ENCODE results near the gene PLEKHA7. TPM values are rescaled to one million over a fixed set of nuclear protein-coding genes. Genes with fewer than 3 reads are reported as not detected.
"Not testable (repeated sequence)": the region's sequence is repeated elsewhere in the genome, so short reads cannot be mapped to it uniquely, and the experiment has no call there.

The PLEKHA7 gene
- total RNA-seq, 1 experiment from 2014 or later = 13.0 TPM

- TF ChIP-seq, protein P1, sequence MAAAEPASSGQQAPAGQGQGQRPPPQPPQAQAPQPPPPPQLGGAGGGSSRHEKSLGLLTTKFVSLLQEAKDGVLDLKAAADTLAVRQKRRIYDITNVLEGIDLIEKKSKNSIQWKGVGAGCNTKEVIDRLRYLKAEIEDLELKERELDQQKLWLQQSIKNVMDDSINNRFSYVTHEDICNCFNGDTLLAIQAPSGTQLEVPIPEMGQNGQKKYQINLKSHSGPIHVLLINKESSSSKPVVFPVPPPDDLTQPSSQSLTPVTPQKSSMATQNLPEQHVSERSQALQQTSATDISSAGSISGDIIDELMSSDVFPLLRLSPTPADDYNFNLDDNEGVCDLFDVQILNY (CRISPR knock-in tag; IDR thresholded peaks at IDR 0.05) = no peak
- TF ChIP-seq TEAD4 (CRISPR knock-in tag; IDR thresholded peaks at IDR 0.05) = no peak
These were observed 142.8 kb downstream of the PLEKHA7 start (continued) for GRCh38 chr11:16871368-16871767.

GRCh38 chr11:16867097-16867496 lies 147.1 kb downstream of the PLEKHA7 start:
- Mint-ChIP-seq H3K27me3 (ENCODE audit: low read depth) (no peaks in the 10 kb centered on the region), H3K9me3 (peaks cover 7% of the 10 kb centered on the region), H3K4me1 (no peaks in the 10 kb centered on the region), H3K27ac (no peak overlapping the region), H3K36me3 (peaks cover 3% of the 10 kb centered on the region; the same call in 1 of the 2 replicates), H3K4me3 (no peak overlapping the region)
- ATAC-seq (no peak), DNase-seq (ENCODE audit: low spot score) (no peak)
- ChIA-PET POLR2A (no interaction called here), CTCF (no interaction called here)
- TF ChIP-seq, protein P2, sequence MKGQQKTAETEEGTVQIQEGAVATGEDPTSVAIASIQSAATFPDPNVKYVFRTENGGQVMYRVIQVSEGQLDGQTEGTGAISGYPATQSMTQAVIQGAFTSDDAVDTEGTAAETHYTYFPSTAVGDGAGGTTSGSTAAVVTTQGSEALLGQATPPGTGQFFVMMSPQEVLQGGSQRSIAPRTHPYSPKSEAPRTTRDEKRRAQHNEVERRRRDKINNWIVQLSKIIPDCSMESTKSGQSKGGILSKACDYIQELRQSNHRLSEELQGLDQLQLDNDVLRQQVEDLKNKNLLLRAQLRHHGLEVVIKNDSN (CRISPR knock-in tag; IDR thresholded peaks at IDR 0.05) = no peak
- no peak for TF ChIP-seq RELA (CRISPR knock-in tag; IDR thresholded peaks at IDR 0.05; ENCODE audit: borderline replicate concordance)
- TF ChIP-seq, protein P3, sequence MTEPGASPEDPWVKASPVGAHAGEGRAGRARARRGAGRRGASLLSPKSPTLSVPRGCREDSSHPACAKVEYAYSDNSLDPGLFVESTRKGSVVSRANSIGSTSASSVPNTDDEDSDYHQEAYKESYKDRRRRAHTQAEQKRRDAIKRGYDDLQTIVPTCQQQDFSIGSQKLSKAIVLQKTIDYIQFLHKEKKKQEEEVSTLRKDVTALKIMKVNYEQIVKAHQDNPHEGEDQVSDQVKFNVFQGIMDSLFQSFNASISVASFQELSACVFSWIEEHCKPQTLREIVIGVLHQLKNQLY (CRISPR knock-in tag; IDR thresholded peaks at IDR 0.05) = no peak
- TF ChIP-seq SMAD4 (CRISPR knock-in tag; IDR thresholded peaks at IDR 0.05) = no peak
- TF ChIP-seq, protein P4, sequence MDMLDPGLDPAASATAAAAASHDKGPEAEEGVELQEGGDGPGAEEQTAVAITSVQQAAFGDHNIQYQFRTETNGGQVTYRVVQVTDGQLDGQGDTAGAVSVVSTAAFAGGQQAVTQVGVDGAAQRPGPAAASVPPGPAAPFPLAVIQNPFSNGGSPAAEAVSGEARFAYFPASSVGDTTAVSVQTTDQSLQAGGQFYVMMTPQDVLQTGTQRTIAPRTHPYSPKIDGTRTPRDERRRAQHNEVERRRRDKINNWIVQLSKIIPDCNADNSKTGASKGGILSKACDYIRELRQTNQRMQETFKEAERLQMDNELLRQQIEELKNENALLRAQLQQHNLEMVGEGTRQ (CRISPR knock-in tag; IDR thresholded peaks at IDR 0.05) = no peak
- TF ChIP-seq ZNF396 (CRISPR knock-in tag; IDR thresholded peaks at IDR 0.05; ENCODE audit: borderline replicate concordance) = no peak
- TF ChIP-seq MAX (CRISPR knock-in tag; IDR thresholded peaks at IDR 0.05) = no peak
- TF ChIP-seq GABPB1 (CRISPR knock-in tag; IDR thresholded peaks at IDR 0.05) = no peak
- no peak for TF ChIP-seq TEAD1 (CRISPR knock-in tag; IDR thresholded peaks at IDR 0.05)
- TF ChIP-seq, protein P5, sequence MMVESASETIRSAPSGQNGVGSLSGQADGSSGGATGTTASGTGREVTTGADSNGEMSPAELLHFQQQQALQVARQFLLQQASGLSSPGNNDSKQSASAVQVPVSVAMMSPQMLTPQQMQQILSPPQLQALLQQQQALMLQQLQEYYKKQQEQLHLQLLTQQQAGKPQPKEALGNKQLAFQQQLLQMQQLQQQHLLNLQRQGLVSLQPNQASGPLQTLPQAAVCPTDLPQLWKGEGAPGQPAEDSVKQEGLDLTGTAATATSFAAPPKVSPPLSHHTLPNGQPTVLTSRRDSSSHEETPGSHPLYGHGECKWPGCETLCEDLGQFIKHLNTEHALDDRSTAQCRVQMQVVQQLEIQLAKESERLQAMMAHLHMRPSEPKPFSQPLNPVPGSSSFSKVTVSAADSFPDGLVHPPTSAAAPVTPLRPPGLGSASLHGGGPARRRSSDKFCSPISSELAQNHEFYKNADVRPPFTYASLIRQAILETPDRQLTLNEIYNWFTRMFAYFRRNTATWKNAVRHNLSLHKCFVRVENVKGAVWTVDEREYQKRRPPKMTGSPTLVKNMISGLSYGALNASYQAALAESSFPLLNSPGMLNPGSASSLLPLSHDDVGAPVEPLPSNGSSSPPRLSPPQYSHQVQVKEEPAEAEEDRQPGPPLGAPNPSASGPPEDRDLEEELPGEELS (CRISPR knock-in tag; IDR thresholded peaks at IDR 0.05) = no peak
- no peak for TF ChIP-seq ZNF121 (CRISPR knock-in tag; IDR thresholded peaks at IDR 0.05)
- TF ChIP-seq ZNF416 (CRISPR knock-in tag; IDR thresholded peaks at IDR 0.05) = no peak
- TF ChIP-seq, protein P6, sequence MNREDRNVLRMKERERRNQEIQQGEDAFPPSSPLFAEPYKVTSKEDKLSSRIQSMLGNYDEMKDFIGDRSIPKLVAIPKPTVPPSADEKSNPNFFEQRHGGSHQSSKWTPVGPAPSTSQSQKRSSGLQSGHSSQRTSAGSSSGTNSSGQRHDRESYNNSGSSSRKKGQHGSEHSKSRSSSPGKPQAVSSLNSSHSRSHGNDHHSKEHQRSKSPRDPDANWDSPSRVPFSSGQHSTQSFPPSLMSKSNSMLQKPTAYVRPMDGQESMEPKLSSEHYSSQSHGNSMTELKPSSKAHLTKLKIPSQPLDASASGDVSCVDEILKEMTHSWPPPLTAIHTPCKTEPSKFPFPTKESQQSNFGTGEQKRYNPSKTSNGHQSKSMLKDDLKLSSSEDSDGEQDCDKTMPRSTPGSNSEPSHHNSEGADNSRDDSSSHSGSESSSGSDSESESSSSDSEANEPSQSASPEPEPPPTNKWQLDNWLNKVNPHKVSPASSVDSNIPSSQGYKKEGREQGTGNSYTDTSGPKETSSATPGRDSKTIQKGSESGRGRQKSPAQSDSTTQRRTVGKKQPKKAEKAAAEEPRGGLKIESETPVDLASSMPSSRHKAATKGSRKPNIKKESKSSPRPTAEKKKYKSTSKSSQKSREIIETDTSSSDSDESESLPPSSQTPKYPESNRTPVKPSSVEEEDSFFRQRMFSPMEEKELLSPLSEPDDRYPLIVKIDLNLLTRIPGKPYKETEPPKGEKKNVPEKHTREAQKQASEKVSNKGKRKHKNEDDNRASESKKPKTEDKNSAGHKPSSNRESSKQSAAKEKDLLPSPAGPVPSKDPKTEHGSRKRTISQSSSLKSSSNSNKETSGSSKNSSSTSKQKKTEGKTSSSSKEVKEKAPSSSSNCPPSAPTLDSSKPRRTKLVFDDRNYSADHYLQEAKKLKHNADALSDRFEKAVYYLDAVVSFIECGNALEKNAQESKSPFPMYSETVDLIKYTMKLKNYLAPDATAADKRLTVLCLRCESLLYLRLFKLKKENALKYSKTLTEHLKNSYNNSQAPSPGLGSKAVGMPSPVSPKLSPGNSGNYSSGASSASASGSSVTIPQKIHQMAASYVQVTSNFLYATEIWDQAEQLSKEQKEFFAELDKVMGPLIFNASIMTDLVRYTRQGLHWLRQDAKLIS (CRISPR knock-in tag; IDR thresholded peaks at IDR 0.05; ENCODE audit: borderline replicate concordance) = no peak

DNA sequence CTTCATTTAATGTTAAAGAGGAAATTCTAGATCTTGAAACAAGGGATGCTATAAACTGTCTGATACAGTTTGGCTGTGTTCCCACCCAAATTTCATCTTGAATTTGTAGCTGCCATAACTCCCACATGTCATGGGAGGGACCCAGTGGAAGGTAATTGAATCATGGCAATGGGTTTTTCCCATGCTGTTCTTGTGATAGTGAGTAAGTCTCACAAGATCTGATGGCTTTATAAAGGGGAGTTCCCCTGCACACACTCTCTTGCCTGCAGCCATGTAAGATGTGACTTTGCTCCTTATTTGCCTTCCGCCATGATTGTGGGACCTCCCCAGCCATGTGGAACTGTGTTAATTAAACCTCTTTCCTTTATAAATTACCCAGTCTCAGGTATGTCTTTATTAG lies 149.8 kb downstream of the PLEKHA7 start:
- H3K4me3 Mint-ChIP-seq; H3K4me1 Mint-ChIP-seq; H3K27me3 Mint-ChIP-seq (ENCODE audit: low read depth); POLR2A ChIA-PET; DNase-seq (ENCODE audit: low spot score); H3K9me3 Mint-ChIP-seq; H3K27ac Mint-ChIP-seq; CTCF ChIA-PET; ATAC-seq; H3K36me3 Mint-ChIP-seq: not testable (repeated sequence)

Data from WTC11 (cell line).